Measurements from ENCODE around the gene PDZD7. TPM values are rescaled to one million over a fixed set of nuclear protein-coding genes. Genes with fewer than 3 reads are reported as not detected.

PDZD7 gene
- total RNA-seq, 6 donors from 2014 or later: 0.39 to 2.4 (median 1.7) TPM

DNA sequence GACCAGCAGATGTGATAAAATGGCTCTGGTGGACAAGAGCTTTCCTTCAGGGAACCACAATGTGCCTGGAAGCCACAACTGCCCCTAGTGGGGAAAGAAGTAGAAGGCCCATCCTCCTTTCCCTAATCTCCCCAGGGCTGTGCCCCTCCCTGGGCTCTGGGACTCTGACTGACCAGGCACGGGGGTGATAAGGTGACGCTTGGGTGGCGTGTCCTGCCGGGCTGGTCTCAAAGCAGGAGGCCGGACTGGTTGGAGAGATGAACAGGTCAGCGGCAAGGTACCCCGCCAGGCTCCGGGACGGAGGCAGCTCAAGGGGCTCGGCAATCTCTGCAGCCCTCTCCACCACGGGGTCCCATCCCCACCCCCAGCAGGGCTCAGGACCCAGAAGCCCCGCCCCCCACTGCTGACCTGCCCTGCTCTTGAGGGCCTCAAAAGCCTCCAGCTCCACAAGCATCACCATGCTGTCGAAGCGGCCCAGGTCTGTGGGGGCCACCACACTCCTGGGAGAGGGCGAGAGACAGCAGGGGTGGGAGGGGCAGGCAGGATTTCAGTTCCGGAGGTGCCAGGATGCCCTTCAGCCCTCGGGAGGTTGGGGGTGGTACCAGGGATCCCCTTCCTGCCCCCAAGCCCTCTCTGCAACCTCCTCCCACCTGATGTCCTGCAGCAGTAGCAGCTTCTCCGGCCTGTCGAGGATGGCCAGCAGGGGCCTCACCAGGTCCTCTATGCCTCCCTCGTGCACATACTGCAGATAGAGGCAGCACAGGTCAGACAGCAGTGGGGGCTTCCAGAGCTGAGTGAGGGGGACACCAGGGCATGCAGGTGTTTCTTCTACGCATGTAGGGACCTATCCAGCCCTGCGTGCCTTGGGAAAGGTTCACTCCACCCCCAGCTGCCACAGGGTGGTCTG, 19.2 kb downstream of the PDZD7 start:
- ATAC-seq (ENCODE audit: low FRiP score in 2 of 2): no peak
- Histone ChIP-seq H3K36me3 (peaks cover 0 to 8% (median 4%) of the 10 kb centered on the region in 4 donors), H3K4me1 (peaks cover 18 to 33% (median 21%) of the 10 kb centered on the region in 4 donors), H3K4me3 (no peak overlapping the region), H3K9me3 (no peaks in the 10 kb centered on the region), H3K27me3 (no peaks in the 10 kb centered on the region), H3K27ac (peak overlapping the region in 3 of 4 donors; percentile 35 to 77 (median 58))
- no peak for TF ChIP-seq EP300 (IDR thresholded peaks at IDR 0.05)
- TF ChIP-seq CTCF (IDR thresholded peaks at IDR 0.05): peak in 2 of 6 experiments; percentile 12 to 15
- no peak for TF ChIP-seq POLR2AphosphoS5 (IDR thresholded peaks at IDR 0.05)
- TF ChIP-seq POLR2A (IDR thresholded peaks at IDR 0.05): no peak
- 31 to 63% methylated on average over 4 to 20 of the region's 22 CpGs for WGBS, 2 donors
- peak in 1 of 2 donors; percentile 43 for DNase-seq

GRCh38 chr10:101010329-101010728, 20.6 kb downstream of the PDZD7 start:
- peak in 1 of 2 donors; percentile 65 for DNase-seq
- no peak for ATAC-seq (ENCODE audit: low FRiP score in 2 of 2)
- Histone ChIP-seq H3K36me3 (peaks cover 0 to 23% (median 15%) of the 10 kb centered on the region in 4 donors), H3K27ac (no peak overlapping the region), H3K9me3 (no peaks in the 10 kb centered on the region), H3K27me3 (no peaks in the 10 kb centered on the region), H3K4me3 (no peak overlapping the region), H3K4me1 (peaks cover 18 to 41% (median 22%) of the 10 kb centered on the region in 4 donors)
- no peak for TF ChIP-seq CTCF (IDR thresholded peaks at IDR 0.05)
- no peak for TF ChIP-seq POLR2AphosphoS5 (IDR thresholded peaks at IDR 0.05)
- TF ChIP-seq EP300 (IDR thresholded peaks at IDR 0.05): no peak
- no peak for TF ChIP-seq POLR2A (IDR thresholded peaks at IDR 0.05)
- 80 to 94% methylated on average over 5 to 9 of the region's 22 CpGs for WGBS, 2 donors

DNA sequence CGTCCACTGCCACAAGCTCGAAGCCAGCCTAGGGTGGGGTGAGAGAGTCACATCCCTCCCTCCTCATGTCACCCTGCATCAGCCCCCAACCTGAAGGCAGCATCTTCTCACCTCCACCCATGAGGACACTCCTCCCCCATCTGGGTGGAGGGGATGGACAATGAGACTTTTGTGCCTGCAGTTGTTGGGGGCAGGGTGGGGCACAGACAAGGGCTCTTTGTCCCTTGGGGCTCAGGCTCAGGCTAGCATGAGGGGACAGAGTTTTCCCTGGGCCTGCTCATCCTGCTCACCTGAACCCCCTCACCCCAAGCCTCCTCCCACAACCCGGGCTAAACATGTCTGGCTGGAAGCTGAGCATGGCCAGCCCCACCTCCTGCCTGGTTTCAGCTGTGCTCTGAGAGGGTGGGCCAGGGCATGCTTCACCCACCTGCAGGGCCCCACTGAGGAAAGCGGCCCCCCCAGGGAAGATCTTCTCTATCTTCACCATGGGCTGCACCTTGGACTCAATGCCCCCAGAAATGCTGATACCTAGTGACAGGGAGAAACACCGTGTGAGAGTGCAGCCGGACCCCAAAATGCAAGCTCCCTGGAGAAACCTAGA, 22.0 kb downstream of the PDZD7 start:
- 89 to 98% methylated on average over 5 to 6 of the region's 6 CpGs for WGBS, 2 donors
- TF ChIP-seq CTCF (IDR thresholded peaks at IDR 0.05): no peak
- no peak for TF ChIP-seq EP300 (IDR thresholded peaks at IDR 0.05)
- no peak for TF ChIP-seq POLR2AphosphoS5 (IDR thresholded peaks at IDR 0.05)
- no peak for TF ChIP-seq POLR2A (IDR thresholded peaks at IDR 0.05)
- no peak for ATAC-seq (ENCODE audit: low FRiP score in 2 of 2)
- no peaks in the 10 kb centered on the region for H3K9me3 ChIP-seq
- no peaks in the 10 kb centered on the region for H3K27me3 ChIP-seq
- H3K4me3 ChIP-seq: no peak overlapping the region
- peak overlapping the region in 1 of 4 donors; percentile 61 for H3K27ac ChIP-seq
- no peak for DNase-seq
- H3K36me3 ChIP-seq: peaks cover under 1 to 35% (median 19%) of the 10 kb centered on the region in 4 donors
- peaks cover 25 to 49% (median 30%) of the 10 kb centered on the region in 4 donors for H3K4me1 ChIP-seq

GRCh38 chr10:101007915-101008822, 22.8 kb downstream of the PDZD7 start:
- DNase-seq: no peak
- Histone ChIP-seq H3K9me3 (no peaks in the 10 kb centered on the region), H3K4me1 (peaks cover 26 to 50% (median 28%) of the 10 kb centered on the region in 4 donors), H3K4me3 (no peak overlapping the region), H3K27me3 (no peaks in the 10 kb centered on the region), H3K36me3 (peaks cover 7 to 43% (median 25%) of the 10 kb centered on the region in 4 donors), H3K27ac (peak overlapping the region in 3 of 4 donors; percentile 18 to 61 (median 24))
- WGBS, 2 donors: 72 to 76% methylated on average over 12 to 13 of the region's 13 CpGs
- no peak for ATAC-seq (ENCODE audit: low FRiP score in 2 of 2)
- TF ChIP-seq EP300 (IDR thresholded peaks at IDR 0.05) (no peak), CTCF (IDR thresholded peaks at IDR 0.05) (no peak), POLR2AphosphoS5 (IDR thresholded peaks at IDR 0.05) (no peak), POLR2A (IDR thresholded peaks at IDR 0.05) (no peak)
